H9 (cell line): Measurements from ENCODE around the gene CREG2. TPM values are rescaled to one million over a fixed set of nuclear protein-coding genes. Genes with fewer than 3 reads are reported as not detected.

Source experiments
- DNase-seq: peaks from one replicate; pipeline ENCODE4 v3.0.0-alpha.2; 2017
- H2AFZ ChIP-seq: one replicate; pipeline ENCODE4 v1.6.1; 2013; ENCODE audit warnings: mild to moderate bottlenecking, low read length, control low read depth, moderate library complexity
- H2AK5ac ChIP-seq: 2 replicates; pipeline ENCODE4 v1.6.1; 2013; ENCODE audit warnings: low read length, control low read depth, mixed read lengths; ENCODE audit not compliant: insufficient read length
- H2BK120ac ChIP-seq: one replicate; pipeline ENCODE4 v1.6.1; 2013; ENCODE audit warnings: low read depth, mild to moderate bottlenecking, low read length, control low read depth, inconsistent platforms; ENCODE audit not compliant: poor library complexity, severe bottlenecking
- H2BK12ac ChIP-seq: 2 replicates; pipeline ENCODE4 v1.6.1; 2013; ENCODE audit warnings: low read length, control low read depth, mixed read lengths, low read depth; ENCODE audit not compliant: insufficient read length
- H2BK15ac ChIP-seq: 2 replicates; pipeline ENCODE4 v1.6.1; 2013; ENCODE audit warnings: low read depth, low read length, control low read depth
- H2BK20ac ChIP-seq: one replicate; pipeline ENCODE4 v1.6.1; 2013; ENCODE audit warnings: low read depth, mild to moderate bottlenecking, low read length, control low read depth, inconsistent platforms; ENCODE audit not compliant: poor library complexity, severe bottlenecking
- H2BK5ac ChIP-seq: 2 replicates; pipeline ENCODE4 v1.6.1; 2013; ENCODE audit warnings: low read length, control low read depth, mixed read lengths; ENCODE audit not compliant: insufficient read length
- H3K14ac ChIP-seq: 2 replicates; pipeline ENCODE4 v1.6.1; 2013; ENCODE audit warnings: low read length, control low read depth; ENCODE audit not compliant: insufficient read depth
- H3K18ac ChIP-seq: 2 replicates; pipeline ENCODE4 v1.6.1; 2013; ENCODE audit warnings: low read depth, mild to moderate bottlenecking, mixed read lengths, low read length, control low read depth; ENCODE audit not compliant: insufficient read length
- H3K23ac ChIP-seq: 2 replicates; pipeline ENCODE4 v1.6.1; 2013; ENCODE audit warnings: low read length, control low read depth, mixed read lengths, low read depth; ENCODE audit not compliant: insufficient read length
- H3K23me2 ChIP-seq: 2 replicates; pipeline ENCODE4 v1.6.1; 2013; ENCODE audit warnings: low read depth, mild to moderate bottlenecking, mixed read lengths, low read length, control low read depth; ENCODE audit not compliant: insufficient read length, poor library complexity, severe bottlenecking
- H3K27ac ChIP-seq: 2 replicates; pipeline ENCODE4 v1.5.1; 2013; ENCODE audit warnings: low read length, control low read depth, mixed read lengths, low read depth; ENCODE audit not compliant: insufficient read length
- H3K27me3 ChIP-seq: 2 replicates; pipeline ENCODE4 v1.6.1; 2013; ENCODE audit warnings: low read length, control low read depth, inconsistent platforms; ENCODE audit not compliant: insufficient read depth
- H3K4ac ChIP-seq: 2 replicates; pipeline ENCODE4 v1.6.1; 2013; ENCODE audit warnings: low read depth, mild to moderate bottlenecking, control low read depth, inconsistent platforms, low read length, moderate library complexity
- H3K4me1 ChIP-seq: 2 replicates; pipeline ENCODE4 v1.6.1; 2013; ENCODE audit warnings: low read length, control low read depth, inconsistent platforms; ENCODE audit not compliant: insufficient read depth
- H3K4me2 ChIP-seq: 2 replicates; pipeline ENCODE4 v1.6.1; 2013; ENCODE audit warnings: low read length, control low read depth, mixed read lengths; ENCODE audit not compliant: insufficient read length, insufficient read depth
- H3K56ac ChIP-seq: 2 replicates; pipeline ENCODE4 v1.6.1; 2013; ENCODE audit warnings: low read depth, mild to moderate bottlenecking, mixed read lengths, low read length, control low read depth; ENCODE audit not compliant: insufficient read length
- H3K79me1 ChIP-seq: 2 replicates; pipeline ENCODE4 v1.6.1; 2013; ENCODE audit warnings: low read depth, mild to moderate bottlenecking, moderate library complexity, low read length, control low read depth, inconsistent platforms; ENCODE audit not compliant: insufficient read depth, poor library complexity, severe bottlenecking
- H3K79me2 ChIP-seq: 2 replicates; pipeline ENCODE4 v1.6.1; 2013; ENCODE audit warnings: low read length, control low read depth, inconsistent platforms; ENCODE audit not compliant: insufficient read depth
- H3K9ac ChIP-seq: 2 replicates; pipeline ENCODE4 v1.6.1; 2013; ENCODE audit warnings: low read length, control low read depth, mixed read lengths; ENCODE audit not compliant: insufficient read length; ENCODE audit errors: extremely low read depth
- H3K9me3 ChIP-seq: one replicate; pipeline ENCODE4 v1.6.1; 2013; ENCODE audit warnings: low read depth, low read length, inconsistent platforms; ENCODE audit not compliant: control insufficient read depth
- H3T11ph ChIP-seq: one replicate; pipeline ENCODE4 v1.6.1; 2013; ENCODE audit warnings: mild to moderate bottlenecking, low read length, control low read depth, inconsistent platforms
- H4K20me1 ChIP-seq: one replicate; pipeline ENCODE4 v1.6.1; 2013; ENCODE audit not compliant: control insufficient read depth, insufficient read length, insufficient read depth
- H4K5ac ChIP-seq: 2 replicates; pipeline ENCODE4 v1.6.1; 2013; ENCODE audit warnings: low read depth, mild to moderate bottlenecking, mixed read lengths, low read length, control low read depth; ENCODE audit not compliant: insufficient read length
- H4K8ac ChIP-seq: replicated peaks from 2 replicates; pipeline ENCODE4 v1.6.1; 2013; ENCODE audit warnings: low read length, control low read depth, mixed read lengths, low read depth; ENCODE audit not compliant: insufficient read length
- H4K91ac ChIP-seq: 2 replicates; pipeline ENCODE4 v1.6.1; 2013; ENCODE audit warnings: low read depth, mild to moderate bottlenecking, moderate library complexity, mixed read lengths, low read length, control low read depth; ENCODE audit not compliant: insufficient read length
- H3K27ac Mint-ChIP-seq, 3 experiments: 2 replicates in 2 of 3; 3 replicates in 1 of 3; pipeline ENCODE4 v1.8.0; 2020 to 2021; ENCODE audit warnings: mixed read lengths in 3 of 3, mild to moderate bottlenecking in 1 of 3, moderate library complexity in 1 of 3
- H3K27me3 Mint-ChIP-seq: 2 replicates; pipeline ENCODE4 v1.8.0; 2021; ENCODE audit warnings: low read depth, mild to moderate bottlenecking, moderate library complexity, mixed read lengths
- H3K36me3 Mint-ChIP-seq, 3 experiments: 2 replicates in 2 of 3; 3 replicates in 1 of 3; pipeline ENCODE4 v1.8.0; 2020 to 2021; ENCODE audit warnings: low read depth in 3 of 3, mixed read lengths in 3 of 3; ENCODE audit not compliant: insufficient read depth in 1 of 3
- H3K4me1 Mint-ChIP-seq, 2 experiments: 2 replicates each; pipeline ENCODE4 v1.8.0; 2020; ENCODE audit warnings: mixed read lengths in 2 of 2
- H3K4me3 Mint-ChIP-seq, 2 experiments: 2 replicates in 1 of 2; 3 replicates in 1 of 2; pipeline ENCODE4 v1.8.0; 2020 to 2021; ENCODE audit warnings: mild to moderate bottlenecking in 2 of 2, mixed read lengths in 2 of 2, moderate library complexity in 1 of 2
- H3K9me3 Mint-ChIP-seq, 2 experiments: 2 replicates in 1 of 2; 3 replicates in 1 of 2; pipeline ENCODE4 v1.8.0; 2020; ENCODE audit warnings: mild to moderate bottlenecking in 2 of 2, mixed read lengths in 2 of 2, moderate library complexity in 1 of 2
- CTCF ChIP-seq: fragments of 200-600 bp; sonication (generic); conservative IDR thresholded peaks from 3 replicates; pipeline ENCODE4 v1.8.0; 2021; ENCODE audit warnings: antibody characterized with exemption, mild to moderate bottlenecking
- WGBS: extraction: QIAGEN DNeasy Blood & Tissue Kit; methylation state at CpG from one replicate; pipeline ENCODE4 v1.1.7; 2013; ENCODE audit warnings: missing lambda C conversion rate, low lambda C conversion rate, mixed read lengths; ENCODE audit not compliant: insufficient read length; ENCODE audit errors: extremely low coverage; 5-methylcytosine and 5-hydroxymethylcytosine counted together
- total RNA-seq: library from RNA; stranded (reverse); gene quantifications from 2 replicates; pipeline ENCODE4 v1.2.1, GENCODE V29; 2021

CREG2 gene
- total RNA-seq, 1 experiment from 2014 or later = 0.77 TPM

GRCh38 chr2:101331202-101331601, 56.1 kb downstream of the CREG2 start:
- Histone ChIP-seq H3K4me2 (no peak overlapping the region), H3T11ph (no peak overlapping the region), H3K4me1 (peaks cover 19% of the 10 kb centered on the region; the same call in 1 of the 2 replicates), H3K79me1 (no peaks in the 10 kb centered on the region), H2BK120ac (no peak overlapping the region), H4K20me1 (no peaks in the 10 kb centered on the region), H3K27ac (no peak overlapping the region), H3K9me3 (no peaks in the 10 kb centered on the region), H3K18ac (no peak overlapping the region), H3K9ac (no peak overlapping the region), H4K91ac (no peak overlapping the region), H3K56ac (no peak overlapping the region), H3K23ac (no peak overlapping the region), H3K79me2 (no peaks in the 10 kb centered on the region), H4K8ac (peak overlapping the region; percentile 82), H3K27me3 (no peaks in the 10 kb centered on the region), H3K14ac (no peak overlapping the region), H2AFZ (no peak overlapping the region), H3K23me2 (no peaks in the 10 kb centered on the region), H2BK5ac (no peak overlapping the region), H2AK5ac (no peak overlapping the region), H2BK15ac (no peak overlapping the region), H3K4ac (no peak overlapping the region), H2BK12ac (no peak overlapping the region), H2BK20ac (no peak overlapping the region), H4K5ac (no peak overlapping the region)
- TF ChIP-seq CTCF = no peak
- H3K4me1 Mint-ChIP-seq = peaks cover 9 to 24% of the 10 kb centered on the region in 2 experiments
- WGBS = no CpG with 5 or more reads among the region's 2 CpGs
- no peak overlapping the region for H3K4me3 Mint-ChIP-seq
- H3K9me3 Mint-ChIP-seq = no peaks in the 10 kb centered on the region
- H3K36me3 Mint-ChIP-seq = no peaks in the 10 kb centered on the region
- no peak for DNase-seq
- no peaks in the 10 kb centered on the region for H3K27me3 Mint-ChIP-seq
- H3K27ac Mint-ChIP-seq = peak overlapping the region in 2 of 3 experiments; percentile 86 to 89; a peak in 3 of 7 replicates
